Measurements from ENCODE around the gene HS3ST4. TPM values are rescaled to one million over a fixed set of nuclear protein-coding genes. Genes with fewer than 3 reads are reported as not detected.

Gene HS3ST4
- total and polyA plus RNA-seq, 2 of the 8 experiments (the other 6 are each of a cell fraction or from before 2014, with no cell fraction given): 1.9 to 3.3 TPM

DNA sequence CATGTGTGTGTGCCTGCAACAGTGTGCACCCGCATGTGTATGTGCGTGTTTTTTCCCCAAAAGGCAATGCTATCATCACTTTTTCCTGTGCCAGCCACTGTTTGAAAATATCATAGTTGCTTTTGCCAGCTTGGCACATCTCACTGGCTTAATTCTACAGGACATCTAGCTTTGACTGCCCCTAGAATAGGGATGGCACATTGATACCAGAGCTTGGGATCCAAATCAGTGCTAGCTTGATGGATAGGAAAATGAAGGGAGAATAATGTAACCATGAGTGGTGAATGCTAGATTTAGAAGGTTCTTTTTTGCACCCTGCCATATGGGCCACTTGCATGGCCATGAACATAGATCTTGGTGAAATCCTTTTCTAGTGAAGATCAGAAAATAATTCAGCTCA is 72.7 kb downstream of the HS3ST4 start:
- Histone ChIP-seq H3K4me3 (ENCODE audit: extremely low read depth in 1 of 4, insufficient read depth in 2 of 4, low read depth in 3 of 4, low read length in 4 of 4) (no peak overlapping the region), H2AK5ac (ENCODE audit: low read depth, low read length) (no peak overlapping the region), H3K56ac (replicated peaks; ENCODE audit: insufficient read length, low read depth, low read length) (no peak overlapping the region), H4K5ac (ENCODE audit: insufficient read length, low read depth, low read length) (no peak overlapping the region), H3K9ac (replicated peaks in 1 of 4; ENCODE audit: extremely low read depth in 1 of 4, low read depth in 3 of 4, low read length in 3 of 4) (no peak overlapping the region), H3K36me3 (ENCODE audit: control insufficient read depth in 2 of 4, insufficient read depth in 4 of 4, low read length in 3 of 4) (no peaks in the 10 kb centered on the region), H2BK120ac (replicated peaks; ENCODE audit: low read depth, low read length) (no peak overlapping the region), H4K8ac (ENCODE audit: extremely low read depth, insufficient read depth, low read length) (no peak overlapping the region), H3K27ac (ENCODE audit: low read depth, low read length) (no peak overlapping the region), H2BK20ac (ENCODE audit: low read length) (no peak overlapping the region), H3K18ac (ENCODE audit: extremely low read depth, low read length) (no peak overlapping the region), H3K4ac (replicated peaks; ENCODE audit: insufficient read length, low read depth, low read length) (no peak overlapping the region), H2BK5ac (ENCODE audit: low read depth, low read length) (no peak overlapping the region), H3K27me3 (replicated peaks in 1 of 4; ENCODE audit: control insufficient read depth in 3 of 4, extremely low read depth in 1 of 4, insufficient read depth in 3 of 4, low read length in 3 of 4) (no peaks in the 10 kb centered on the region), H3K23me2 (ENCODE audit: low read depth, low read length) (peaks cover 2% of the 10 kb centered on the region; the same call in 1 of the 2 replicates), H3K23ac (ENCODE audit: insufficient read length) (no peak overlapping the region), H3K4me2 (ENCODE audit: insufficient read depth in 1 of 2, low read depth in 2 of 2, low read length in 2 of 2) (no peak overlapping the region), H2BK15ac (ENCODE audit: low read length) (no peak overlapping the region), H4K91ac (replicated peaks; ENCODE audit: insufficient read length, low read length) (no peak overlapping the region), H3K79me2 (ENCODE audit: control insufficient read depth in 1 of 2, insufficient read depth in 2 of 2, low read length in 2 of 2) (no peaks in the 10 kb centered on the region), H3K9me3 (ENCODE audit: insufficient read depth in 2 of 2, low read depth in 1 of 2, low read length in 1 of 2) (no peaks in the 10 kb centered on the region), H2BK12ac (ENCODE audit: low read depth, low read length) (no peak overlapping the region), H3K4me1 (replicated peaks in 1 of 4; ENCODE audit: control insufficient read depth in 3 of 4, insufficient read depth in 4 of 4, low read length in 3 of 4) (peaks cover 0 to 4% (median 1%) of the 10 kb centered on the region in 4 experiments; a peak in 1 of 7 replicates), H3K79me1 (ENCODE audit: low read depth, low read length) (no peaks in the 10 kb centered on the region), H3K14ac (ENCODE audit: insufficient read length) (no peak overlapping the region), H2AFZ (ENCODE audit: low read length) (no peak overlapping the region), H4K20me1 (replicated peaks in 1 of 2; ENCODE audit: control insufficient read depth in 1 of 2, insufficient read depth in 2 of 2, low read length in 2 of 2) (peaks cover 1 to 2% of the 10 kb centered on the region in 2 experiments)
- FAIRE-seq (no peak), DNase-seq (ENCODE audit: low read depth in 1 of 2, low spot score in 2 of 2) (no peak)
- POLR2A ChIA-PET (ENCODE audit: partially characterized antibody): interaction anchor here (1.2 to 1.5 kb wide), 2 partner anchors 8 to 11 kb away, joined by 3 read pairs; no protein-coding TSS in a partner anchor
- CTCF ChIA-PET (ENCODE audit: partially characterized antibody): no interaction called here
- 100% methylated on average over 2 of the region's 2 CpGs; no CpG with 5 or more reads in 1 of the 2 experiments for WGBS, 2 experiments (ENCODE audit: extremely low coverage in 1 of 2, insufficient coverage in 1 of 2, insufficient read length in 1 of 2, insufficient replicate concordance in 2 of 2, low coverage in 1 of 2, low lambda C conversion rate in 2 of 2, missing lambda C conversion rate in 1 of 2)
- TF ChIP-seq CHD2 (IDR thresholded peaks at IDR 0.05; ENCODE audit: low read length): no peak
